A549 (cell line): Measurements from ENCODE around the gene NIPBL. TPM values are rescaled to one million over a fixed set of nuclear protein-coding genes. Genes with fewer than 3 reads are reported as not detected.

Source experiments
- ATAC-seq, 2 experiments: fragments of 200-7000 bp in 1 of 2; fragments of >200 bp in 1 of 2; cut with Nextera tagmentation in 1 of 2; cut with Tn5 transposase in 1 of 2; 3 replicates each; pipeline versions ENCODE4 v1.8.0 to v1.9.1; 2018 to 2020; ENCODE audit warnings: mild to moderate bottlenecking in 1 of 2, moderate library complexity in 1 of 2
- CTCF ChIA-PET: fragments of 300-600 bp; sonication (Branson Sonifier 250); formaldehyde crosslinking; extraction: SDS; loops from one replicate; lab custom pipeline; 2021; ENCODE audit warnings: antibody characterized with exemption, inconsistent platforms; lab: Yijun Ruan, JAX
- POLR2A ChIA-PET: fragments of 350-600 bp; formaldehyde crosslinking; extraction: SDS; loops from one replicate; lab custom pipeline; 2021; ENCODE audit warnings: antibody characterized with exemption, inconsistent platforms; lab: Yijun Ruan, JAX
- DNase-seq, 2 experiments: peaks; one replicate each; pipeline versions ENCODE4 v3.0.0 to v3.0.0-alpha.2; 2011 to 2016; ENCODE audit warnings: low read depth in 1 of 2, low spot score in 1 of 2
- FAIRE-seq: peaks from 2 replicates; lab custom pipeline; 2011; peaks lifted over from hg19 to GRCh38; lab: Jason Lieb, UNC
- H3K27ac ChIP-seq, 2 experiments: fragments of >200 bp; sonication (Bioruptor Twin); formaldehyde crosslinking; 3 replicates each; pipeline ENCODE4 v1.5.1; 2016 to 2017
- H3K4me1 ChIP-seq: fragments of >200 bp; sonication (Bioruptor Twin); formaldehyde crosslinking; 3 replicates; pipeline ENCODE4 v1.6.1; 2016
- H3K4me2 ChIP-seq: fragments of >200 bp; sonication (Bioruptor Twin); formaldehyde crosslinking; 3 replicates; pipeline ENCODE4 v1.6.1; 2016
- H3K4me3 ChIP-seq: fragments of >200 bp; sonication (Bioruptor Twin); formaldehyde crosslinking; 3 replicates; pipeline ENCODE4 v1.5.1; 2016
- H3K9me3 ChIP-seq: fragments of >200 bp; sonication (Bioruptor Twin); formaldehyde crosslinking; 3 replicates; pipeline ENCODE4 v1.6.1; 2016
- CEBPB ChIP-seq, 2 experiments: fragments of >200 bp in 1 of 2; sonication (Bioruptor Twin) in 1 of 2; formaldehyde crosslinking in 1 of 2; IDR thresholded peaks; 2 replicates each; pipeline ENCODE4 v1.6.1; 2012 to 2016
- CHD2 ChIP-seq: fragments of 150-350 bp; IDR thresholded peaks from 2 replicates; pipeline ENCODE4 v1.6.1; 2014; ENCODE audit warnings: low read length; ENCODE audit not compliant: partially characterized antibody
- GATA3 ChIP-seq: IDR thresholded peaks from 2 replicates; pipeline ENCODE4 v1.6.1; 2012; ENCODE audit warnings: borderline replicate concordance
- HEYL ChIP-seq: fragments of 250-450 bp; sonication (Bioruptor Pico); IDR thresholded peaks from 2 replicates; pipeline ENCODE4 v1.8.0; 2021; ENCODE audit warnings: mild to moderate bottlenecking, moderate library complexity
- HOXB5 ChIP-seq: fragments of 250-450 bp; sonication (Bioruptor Pico); IDR thresholded peaks from 2 replicates; pipeline ENCODE4 v1.5.0; 2020; ENCODE audit warnings: mild to moderate bottlenecking, moderate library complexity
- KDM5A ChIP-seq: fragments of 200-600 bp; sonication (generic); IDR thresholded peaks from 2 replicates; pipeline ENCODE4 v1.6.1; 2016; ENCODE audit warnings: antibody characterized with exemption, mild to moderate bottlenecking
- NR3C1 ChIP-seq: fragments of >200 bp; sonication (Bioruptor Twin); formaldehyde crosslinking; IDR thresholded peaks from 3 replicates; pipeline ENCODE4 v1.6.1; 2017
- PHF8 ChIP-seq: fragments of 200-600 bp; sonication (generic); IDR thresholded peaks from 2 replicates; pipeline ENCODE4 v1.6.1; 2016; ENCODE audit warnings: low read depth, mild to moderate bottlenecking, antibody characterized with exemption, moderate library complexity, borderline replicate concordance
- POLR2A ChIP-seq: IDR thresholded peaks from 2 replicates; pipeline ENCODE4 v1.6.1; 2012; ENCODE audit warnings: mild to moderate bottlenecking, low read length
- POLR2AphosphoS2 ChIP-seq: conservative IDR thresholded peaks from 2 replicates; pipeline ENCODE4 v1.6.1; 2012; ENCODE audit warnings: low read length, improper control_type of control experiment, inconsistent platforms
- RAD21 ChIP-seq, 2 experiments: fragments of >200 bp in 1 of 2; sonication (Bioruptor Twin) in 1 of 2; formaldehyde crosslinking in 1 of 2; IDR thresholded peaks in 1 of 2; conservative IDR thresholded peaks in 1 of 2; 2 replicates in 1 of 2; 3 replicates in 1 of 2; pipeline ENCODE4 v1.6.1; 2012 to 2018; ENCODE audit warnings: inconsistent platforms in 1 of 2
- RFX5 ChIP-seq: fragments of 450-650 bp; IDR thresholded peaks from 2 replicates; pipeline ENCODE4 v1.7.1; 2014; ENCODE audit warnings: antibody characterized with exemption, mild to moderate bottlenecking, moderate library complexity
- TFCP2L1 ChIP-seq: fragments of 250-450 bp; sonication (Bioruptor Pico); IDR thresholded peaks from 2 replicates; pipeline ENCODE4 v1.5.0; 2021; ENCODE audit warnings: mild to moderate bottlenecking
- ZFP36 ChIP-seq: fragments of 450-650 bp; IDR thresholded peaks from 2 replicates; pipeline ENCODE4 v1.6.1; 2014; ENCODE audit warnings: borderline replicate concordance; ENCODE audit not compliant: partially characterized antibody
- WGBS: methylation state at CpG from one replicate; pipeline ENCODE4 v1.1.6; 2017; ENCODE audit errors: missing lambda C conversion rate; 5-methylcytosine and 5-hydroxymethylcytosine counted together
- polyA plus RNA-seq, 4 experiments: library from polyadenylated mRNA; depleted of rRNA in 3 of 4; stranded (reverse); fragments of >200 nt; fragmentation: RNase III in 1 of 4; extraction: RNeasy Plus Mini Kit Qiagen cat#74134 plus additional on column Dnase treatment in 1 of 4; gene quantifications; 2 replicates in 3 of 4; 3 replicates in 1 of 4; pipeline ENCODE4 v1.2.3, GENCODE V29; 2011 to 2017
- TF ChIP-seq, protein P1 (sequence below): IDR thresholded peaks from 2 replicates; pipeline ENCODE4 v1.6.1; 2012
- TF ChIP-seq, protein P2 (sequence below): IDR thresholded peaks from 2 replicates; pipeline ENCODE4 v1.6.1; 2012
- TF ChIP-seq, protein P3 (sequence below): fragments of 250-450 bp; sonication (Bioruptor Pico); IDR thresholded peaks from 2 replicates; pipeline ENCODE4 v1.5.0; 2020; ENCODE audit warnings: low read depth, mild to moderate bottlenecking, moderate library complexity
- TF ChIP-seq, protein P4 (sequence below): fragments of 200-600 bp; sonication (generic); IDR thresholded peaks from 2 replicates; pipeline ENCODE4 v1.6.1; 2016; ENCODE audit warnings: antibody characterized with exemption, mild to moderate bottlenecking, moderate library complexity
- TF ChIP-seq, protein P5 (sequence below): fragments of >200 bp; sonication (Bioruptor Twin); formaldehyde crosslinking; IDR thresholded peaks from 3 replicates; pipeline ENCODE4 v1.5.1; 2016
- TF ChIP-seq, protein P6 (sequence below): fragments of 450-650 bp; IDR thresholded peaks from 2 replicates; pipeline ENCODE4 v1.6.1; 2014; ENCODE audit warnings: antibody characterized with exemption
- TF ChIP-seq, protein P7 (sequence below): fragments of 150-350 bp; IDR thresholded peaks from 2 replicates; pipeline ENCODE4 v1.6.1; 2014; ENCODE audit warnings: low read depth, mild to moderate bottlenecking, low read length

The NIPBL gene
- polyA plus RNA-seq, 2 of the 4 experiments (the other 2 are of a cell fraction) = 12.4 to 33.4 TPM

DNA sequence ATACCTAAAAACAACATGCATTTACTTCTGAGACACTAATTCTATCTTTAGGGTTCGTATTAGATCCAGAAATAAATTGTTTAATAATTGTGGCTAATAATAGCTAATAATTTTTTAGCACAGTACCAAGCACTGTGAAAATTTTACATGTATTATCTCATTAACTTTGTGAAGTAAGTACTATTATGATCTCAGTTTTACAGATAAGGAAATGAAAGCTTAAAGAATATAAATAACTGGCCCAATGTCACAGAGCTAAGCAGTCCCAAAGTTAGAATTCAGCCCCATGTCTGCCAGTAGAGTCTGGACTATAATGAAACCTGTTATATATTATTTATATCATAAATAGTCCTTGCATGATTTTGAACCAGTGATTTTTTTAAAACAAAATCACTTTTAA, 163.3 kb downstream of the NIPBL start:
- TF ChIP-seq, protein P1, sequence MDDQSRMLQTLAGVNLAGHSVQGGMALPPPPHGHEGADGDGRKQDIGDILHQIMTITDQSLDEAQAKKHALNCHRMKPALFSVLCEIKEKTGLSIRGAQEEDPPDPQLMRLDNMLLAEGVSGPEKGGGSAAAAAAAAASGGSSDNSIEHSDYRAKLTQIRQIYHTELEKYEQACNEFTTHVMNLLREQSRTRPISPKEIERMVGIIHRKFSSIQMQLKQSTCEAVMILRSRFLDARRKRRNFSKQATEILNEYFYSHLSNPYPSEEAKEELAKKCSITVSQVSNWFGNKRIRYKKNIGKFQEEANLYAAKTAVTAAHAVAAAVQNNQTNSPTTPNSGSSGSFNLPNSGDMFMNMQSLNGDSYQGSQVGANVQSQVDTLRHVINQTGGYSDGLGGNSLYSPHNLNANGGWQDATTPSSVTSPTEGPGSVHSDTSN = no peak
- TF ChIP-seq POLR2AphosphoS2 = no peak
- TF ChIP-seq NR3C1 = no peak
- TF ChIP-seq POLR2A = no peak
- no peak for TF ChIP-seq ZFP36
- TF ChIP-seq, protein P2, sequence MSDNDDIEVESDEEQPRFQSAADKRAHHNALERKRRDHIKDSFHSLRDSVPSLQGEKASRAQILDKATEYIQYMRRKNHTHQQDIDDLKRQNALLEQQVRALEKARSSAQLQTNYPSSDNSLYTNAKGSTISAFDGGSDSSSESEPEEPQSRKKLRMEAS = no peak
- TF ChIP-seq KDM5A = no peak
- TF ChIP-seq, protein P3, sequence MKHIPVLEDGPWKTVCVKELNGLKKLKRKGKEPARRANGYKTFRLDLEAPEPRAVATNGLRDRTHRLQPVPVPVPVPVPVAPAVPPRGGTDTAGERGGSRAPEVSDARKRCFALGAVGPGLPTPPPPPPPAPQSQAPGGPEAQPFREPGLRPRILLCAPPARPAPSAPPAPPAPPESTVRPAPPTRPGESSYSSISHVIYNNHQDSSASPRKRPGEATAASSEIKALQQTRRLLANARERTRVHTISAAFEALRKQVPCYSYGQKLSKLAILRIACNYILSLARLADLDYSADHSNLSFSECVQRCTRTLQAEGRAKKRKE = no peak
- no peak for TF ChIP-seq RFX5
- TF ChIP-seq CEBPB (IDR thresholded peaks at IDR 0.05) = no peak
- DNase-seq (no peak), ATAC-seq (no peak), FAIRE-seq (no peak)
- CTCF ChIA-PET = interaction anchor here (0.7 kb wide), 1 partner anchor 15 kb away, joined by 3 read pairs; no protein-coding TSS in a partner anchor
- H3K27ac ChIP-seq = no peak overlapping the region
- no peaks in the 10 kb centered on the region for H3K4me1 ChIP-seq
- H3K9me3 ChIP-seq = no peaks in the 10 kb centered on the region
- H3K4me2 ChIP-seq = no peak overlapping the region
- H3K4me3 ChIP-seq = no peak overlapping the region
- POLR2A ChIA-PET = no interaction called here
- WGBS = 88% methylated on average over 1 of the region's 1 CpG

DNA sequence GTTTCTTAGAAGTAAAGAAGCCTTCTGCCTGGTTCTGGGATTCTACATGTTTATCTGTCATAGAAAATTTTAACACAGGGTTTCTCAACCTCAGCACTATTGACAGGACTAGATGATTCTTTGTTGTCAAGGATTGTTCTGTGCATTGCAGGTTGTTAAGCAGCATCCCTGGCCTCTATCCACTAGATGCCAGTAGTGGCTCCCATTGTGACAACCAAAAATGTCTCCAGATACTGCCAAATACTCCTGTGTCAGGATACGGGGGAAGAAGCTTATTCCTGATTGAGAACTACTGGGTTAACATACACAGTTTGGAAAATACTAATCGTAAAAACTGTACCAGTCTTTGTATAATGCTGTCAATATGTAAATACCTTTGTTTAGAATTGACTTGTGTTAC, 167.1 kb downstream of the NIPBL start:
- WGBS = 93% methylated on average over 2 of the region's 2 CpGs
- Histone ChIP-seq H3K9me3 (no peaks in the 10 kb centered on the region), H3K4me1 (no peaks in the 10 kb centered on the region), H3K4me2 (no peak overlapping the region), H3K27ac (no peak overlapping the region), H3K4me3 (no peak overlapping the region)
- TF ChIP-seq, protein P4, sequence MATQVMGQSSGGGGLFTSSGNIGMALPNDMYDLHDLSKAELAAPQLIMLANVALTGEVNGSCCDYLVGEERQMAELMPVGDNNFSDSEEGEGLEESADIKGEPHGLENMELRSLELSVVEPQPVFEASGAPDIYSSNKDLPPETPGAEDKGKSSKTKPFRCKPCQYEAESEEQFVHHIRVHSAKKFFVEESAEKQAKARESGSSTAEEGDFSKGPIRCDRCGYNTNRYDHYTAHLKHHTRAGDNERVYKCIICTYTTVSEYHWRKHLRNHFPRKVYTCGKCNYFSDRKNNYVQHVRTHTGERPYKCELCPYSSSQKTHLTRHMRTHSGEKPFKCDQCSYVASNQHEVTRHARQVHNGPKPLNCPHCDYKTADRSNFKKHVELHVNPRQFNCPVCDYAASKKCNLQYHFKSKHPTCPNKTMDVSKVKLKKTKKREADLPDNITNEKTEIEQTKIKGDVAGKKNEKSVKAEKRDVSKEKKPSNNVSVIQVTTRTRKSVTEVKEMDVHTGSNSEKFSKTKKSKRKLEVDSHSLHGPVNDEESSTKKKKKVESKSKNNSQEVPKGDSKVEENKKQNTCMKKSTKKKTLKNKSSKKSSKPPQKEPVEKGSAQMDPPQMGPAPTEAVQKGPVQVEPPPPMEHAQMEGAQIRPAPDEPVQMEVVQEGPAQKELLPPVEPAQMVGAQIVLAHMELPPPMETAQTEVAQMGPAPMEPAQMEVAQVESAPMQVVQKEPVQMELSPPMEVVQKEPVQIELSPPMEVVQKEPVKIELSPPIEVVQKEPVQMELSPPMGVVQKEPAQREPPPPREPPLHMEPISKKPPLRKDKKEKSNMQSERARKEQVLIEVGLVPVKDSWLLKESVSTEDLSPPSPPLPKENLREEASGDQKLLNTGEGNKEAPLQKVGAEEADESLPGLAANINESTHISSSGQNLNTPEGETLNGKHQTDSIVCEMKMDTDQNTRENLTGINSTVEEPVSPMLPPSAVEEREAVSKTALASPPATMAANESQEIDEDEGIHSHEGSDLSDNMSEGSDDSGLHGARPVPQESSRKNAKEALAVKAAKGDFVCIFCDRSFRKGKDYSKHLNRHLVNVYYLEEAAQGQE = no peak
- TF ChIP-seq HEYL (CRISPR knock-in tag) (no peak), POLR2AphosphoS2 (no peak), KDM5A (no peak), RAD21 (conservative IDR thresholded peaks at IDR 0.05 in 1 of 2, IDR thresholded peaks at IDR 0.05 in 1 of 2) (0 out of 5 replicates have a peak, but pooled peaks of 1 of the 2 experiments have one; percentile 18), GATA3 (no peak), TFCP2L1 (no peak), HOXB5 (CRISPR knock-in tag) (no peak), CHD2 (no peak), ZFP36 (no peak), PHF8 (no peak)
- TF ChIP-seq, protein P5, sequence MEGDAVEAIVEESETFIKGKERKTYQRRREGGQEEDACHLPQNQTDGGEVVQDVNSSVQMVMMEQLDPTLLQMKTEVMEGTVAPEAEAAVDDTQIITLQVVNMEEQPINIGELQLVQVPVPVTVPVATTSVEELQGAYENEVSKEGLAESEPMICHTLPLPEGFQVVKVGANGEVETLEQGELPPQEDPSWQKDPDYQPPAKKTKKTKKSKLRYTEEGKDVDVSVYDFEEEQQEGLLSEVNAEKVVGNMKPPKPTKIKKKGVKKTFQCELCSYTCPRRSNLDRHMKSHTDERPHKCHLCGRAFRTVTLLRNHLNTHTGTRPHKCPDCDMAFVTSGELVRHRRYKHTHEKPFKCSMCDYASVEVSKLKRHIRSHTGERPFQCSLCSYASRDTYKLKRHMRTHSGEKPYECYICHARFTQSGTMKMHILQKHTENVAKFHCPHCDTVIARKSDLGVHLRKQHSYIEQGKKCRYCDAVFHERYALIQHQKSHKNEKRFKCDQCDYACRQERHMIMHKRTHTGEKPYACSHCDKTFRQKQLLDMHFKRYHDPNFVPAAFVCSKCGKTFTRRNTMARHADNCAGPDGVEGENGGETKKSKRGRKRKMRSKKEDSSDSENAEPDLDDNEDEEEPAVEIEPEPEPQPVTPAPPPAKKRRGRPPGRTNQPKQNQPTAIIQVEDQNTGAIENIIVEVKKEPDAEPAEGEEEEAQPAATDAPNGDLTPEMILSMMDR = 0 out of 3 replicates have a peak, but pooled peaks have one; percentile 7
- TF ChIP-seq, protein P3 = no peak
- TF ChIP-seq, protein P2 = no peak
- TF ChIP-seq, protein P6, sequence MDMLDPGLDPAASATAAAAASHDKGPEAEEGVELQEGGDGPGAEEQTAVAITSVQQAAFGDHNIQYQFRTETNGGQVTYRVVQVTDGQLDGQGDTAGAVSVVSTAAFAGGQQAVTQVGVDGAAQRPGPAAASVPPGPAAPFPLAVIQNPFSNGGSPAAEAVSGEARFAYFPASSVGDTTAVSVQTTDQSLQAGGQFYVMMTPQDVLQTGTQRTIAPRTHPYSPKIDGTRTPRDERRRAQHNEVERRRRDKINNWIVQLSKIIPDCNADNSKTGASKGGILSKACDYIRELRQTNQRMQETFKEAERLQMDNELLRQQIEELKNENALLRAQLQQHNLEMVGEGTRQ = no peak
- TF ChIP-seq, protein P7, sequence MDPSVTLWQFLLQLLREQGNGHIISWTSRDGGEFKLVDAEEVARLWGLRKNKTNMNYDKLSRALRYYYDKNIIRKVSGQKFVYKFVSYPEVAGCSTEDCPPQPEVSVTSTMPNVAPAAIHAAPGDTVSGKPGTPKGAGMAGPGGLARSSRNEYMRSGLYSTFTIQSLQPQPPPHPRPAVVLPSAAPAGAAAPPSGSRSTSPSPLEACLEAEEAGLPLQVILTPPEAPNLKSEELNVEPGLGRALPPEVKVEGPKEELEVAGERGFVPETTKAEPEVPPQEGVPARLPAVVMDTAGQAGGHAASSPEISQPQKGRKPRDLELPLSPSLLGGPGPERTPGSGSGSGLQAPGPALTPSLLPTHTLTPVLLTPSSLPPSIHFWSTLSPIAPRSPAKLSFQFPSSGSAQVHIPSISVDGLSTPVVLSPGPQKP = no peak
- CTCF ChIA-PET = interaction anchor here (2.5 kb wide), 1 partner anchor 9 kb away, joined by 6 read pairs; no protein-coding TSS in a partner anchor
- POLR2A ChIA-PET = no interaction called here
- ATAC-seq (peak; percentile 68 to 75; a peak in 5 of 6 replicates), DNase-seq (peak in 1 of 2 experiments; percentile 24), FAIRE-seq (no peak)
